Measurements from ENCODE around the gene IFNA1. TPM values are rescaled to one million over a fixed set of nuclear protein-coding genes. Genes with fewer than 3 reads are reported as not detected.

The IFNA1 gene
- total RNA-seq, 1 donor from 2014 or later = not detected

DNA sequence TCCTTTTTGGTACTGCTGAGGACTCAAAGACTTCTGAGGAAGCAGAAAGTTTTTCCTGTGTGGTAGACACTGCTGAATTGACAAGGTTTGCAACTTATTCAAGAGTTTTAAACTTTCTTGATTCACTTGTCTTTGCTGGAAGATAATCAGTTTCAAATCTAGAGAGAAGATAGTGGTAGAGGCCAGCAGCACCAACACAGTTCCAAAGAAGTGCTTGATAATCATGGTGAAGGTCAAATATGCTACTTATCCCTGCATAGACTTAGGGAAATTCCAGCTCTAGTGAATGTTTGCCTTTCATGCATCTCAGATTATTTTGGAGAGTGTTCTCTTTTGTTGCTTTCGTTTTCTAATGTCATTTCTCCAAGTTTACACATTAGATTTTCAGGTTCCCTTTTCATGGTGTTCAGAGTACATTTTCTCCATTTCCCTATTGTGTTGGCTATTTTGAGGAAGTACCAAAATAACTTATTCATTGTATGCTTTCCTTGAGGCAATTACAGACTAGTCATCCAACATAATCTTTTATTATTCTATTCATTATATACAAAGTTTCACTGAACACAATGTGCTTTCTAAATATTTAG, 41.3 kb downstream of the IFNA1 start:
- Mint-ChIP-seq H3K4me3 (no peak overlapping the region), H3K36me3 (no peaks in the 10 kb centered on the region), H3K27me3 (no peaks in the 10 kb centered on the region), H3K9me3 (no peaks in the 10 kb centered on the region), H3K27ac (no peak overlapping the region), H3K4me1 (ENCODE audit: unreplicated experiment) (no peaks in the 10 kb centered on the region)
- TF ChIP-seq, protein P1, sequence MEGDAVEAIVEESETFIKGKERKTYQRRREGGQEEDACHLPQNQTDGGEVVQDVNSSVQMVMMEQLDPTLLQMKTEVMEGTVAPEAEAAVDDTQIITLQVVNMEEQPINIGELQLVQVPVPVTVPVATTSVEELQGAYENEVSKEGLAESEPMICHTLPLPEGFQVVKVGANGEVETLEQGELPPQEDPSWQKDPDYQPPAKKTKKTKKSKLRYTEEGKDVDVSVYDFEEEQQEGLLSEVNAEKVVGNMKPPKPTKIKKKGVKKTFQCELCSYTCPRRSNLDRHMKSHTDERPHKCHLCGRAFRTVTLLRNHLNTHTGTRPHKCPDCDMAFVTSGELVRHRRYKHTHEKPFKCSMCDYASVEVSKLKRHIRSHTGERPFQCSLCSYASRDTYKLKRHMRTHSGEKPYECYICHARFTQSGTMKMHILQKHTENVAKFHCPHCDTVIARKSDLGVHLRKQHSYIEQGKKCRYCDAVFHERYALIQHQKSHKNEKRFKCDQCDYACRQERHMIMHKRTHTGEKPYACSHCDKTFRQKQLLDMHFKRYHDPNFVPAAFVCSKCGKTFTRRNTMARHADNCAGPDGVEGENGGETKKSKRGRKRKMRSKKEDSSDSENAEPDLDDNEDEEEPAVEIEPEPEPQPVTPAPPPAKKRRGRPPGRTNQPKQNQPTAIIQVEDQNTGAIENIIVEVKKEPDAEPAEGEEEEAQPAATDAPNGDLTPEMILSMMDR (conservative IDR thresholded peaks at IDR 0.05) = no peak
- DNase-seq (ENCODE audit: extremely low spot score, unreplicated experiment) = no peak

DNA sequence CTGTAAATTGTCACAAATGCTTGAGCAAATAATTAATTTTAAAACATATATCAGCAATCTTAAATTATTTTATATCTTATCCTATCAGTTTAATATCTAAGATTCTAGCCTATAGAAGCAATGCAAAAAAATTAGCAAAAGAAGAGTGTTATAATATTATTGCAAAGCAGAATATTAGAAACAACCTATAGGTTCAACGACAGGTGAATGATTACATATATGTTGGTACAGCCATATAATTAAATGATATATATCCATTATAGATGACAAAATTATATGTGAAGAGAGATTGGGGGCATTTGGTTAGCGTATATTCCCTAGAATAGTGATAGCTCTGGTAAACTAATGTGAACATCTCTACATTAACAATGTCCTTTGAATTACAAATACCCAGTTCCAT, 42.0 kb downstream of the IFNA1 start, which contains the start of gene IFNE:
TSS of gene IFNE (minus strand) at position 101 of the 400 bp plus-strand sequence. CDS start 619 bp downstream, outside the sequence.
- DNase-seq (ENCODE audit: extremely low spot score, unreplicated experiment) = no peak
- Mint-ChIP-seq H3K36me3 (no peaks in the 10 kb centered on the region), H3K4me3 (no peak within 1 kb of the TSS), H3K9me3 (no peaks in the 10 kb centered on the region), H3K4me1 (ENCODE audit: unreplicated experiment) (no peaks in the 10 kb centered on the region), H3K27me3 (no peaks in the 10 kb centered on the region), H3K27ac (no peak within 1 kb of the TSS)
- TF ChIP-seq, protein P1 (conservative IDR thresholded peaks at IDR 0.05) = no peak

Other genes starting within 250 kb of the IFNA1 start
- gene IFNA7, start 238.2 kb upstream of the IFNA1 start, total RNA-seq (ENCODE audit: low replicate concordance) = not detected in 2 replicates
- not detected in 2 replicates for gene IFNA10, start 233.3 kb upstream of the IFNA1 start, total RNA-seq (ENCODE audit: low replicate concordance)
- not detected in 2 replicates for gene IFNA16, start 223.1 kb upstream of the IFNA1 start, total RNA-seq (ENCODE audit: low replicate concordance)
- not detected in 2 replicates for gene IFNA17, start 212.2 kb upstream of the IFNA1 start, total RNA-seq (ENCODE audit: low replicate concordance)
- gene IFNA14, start 200.4 kb upstream of the IFNA1 start, total RNA-seq (ENCODE audit: low replicate concordance) = not detected in 2 replicates
- gene IFNA5, start 135.1 kb upstream of the IFNA1 start, total RNA-seq (ENCODE audit: low replicate concordance) = not detected in 2 replicates
- gene KLHL9, start 105.0 kb upstream of the IFNA1 start, total RNA-seq (ENCODE audit: low replicate concordance) = 29.9 and 33.3 TPM in 2 replicates
- not detected in 2 replicates for gene IFNA6, start 89.6 kb upstream of the IFNA1 start, total RNA-seq (ENCODE audit: low replicate concordance)
- gene IFNA13, start 72.4 kb upstream of the IFNA1 start, total RNA-seq (ENCODE audit: low replicate concordance) = not detected in 2 replicates
- gene IFNA2, start 55.0 kb upstream of the IFNA1 start, total RNA-seq (ENCODE audit: low replicate concordance) = not detected in 2 replicates
- gene IFNA8, start 31.3 kb upstream of the IFNA1 start, total RNA-seq (ENCODE audit: low replicate concordance) = not detected in 2 replicates
- 0.19 and 0.75 TPM in 2 replicates for gene IFNE, start 41.9 kb downstream of the IFNA1 start, total RNA-seq (ENCODE audit: low replicate concordance)